ENCODE data around the gene GRIK3.

Gene GRIK3

DNA sequence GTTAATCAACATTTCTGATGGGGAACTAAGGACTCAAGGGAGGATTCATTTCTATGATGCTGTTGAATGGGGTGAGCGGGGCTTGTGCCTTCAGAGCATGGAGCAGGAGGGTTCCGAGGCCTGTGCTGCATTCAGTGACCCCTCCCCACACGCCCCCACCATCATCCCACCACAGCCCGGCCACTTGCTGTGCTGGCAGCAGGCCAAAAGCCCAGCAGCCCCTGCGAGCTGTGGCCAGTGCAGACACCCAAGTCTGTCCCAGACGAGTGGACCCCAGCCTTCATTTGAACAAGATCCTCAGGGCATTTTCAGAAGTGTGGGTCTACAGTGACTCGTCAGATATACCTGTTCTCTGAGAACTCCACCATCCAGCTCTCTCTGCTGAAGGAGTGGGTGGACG, 242.0 kb downstream of the GRIK3 start:
- H3K27me3 ChIP-seq (ENCODE audit: insufficient read depth, low read length): no peaks in the 10 kb centered on the region
- no peak overlapping the region for H4K12ac ChIP-seq (ENCODE audit: low read depth, low read length)
- no peak for DNase-seq
- H3K23ac ChIP-seq (ENCODE audit: low read length): no peak overlapping the region
- no peaks in the 10 kb centered on the region for H3K79me1 ChIP-seq (ENCODE audit: low read length)
- peaks cover 4% of the 10 kb centered on the region for H3K9me3 ChIP-seq (ENCODE audit: insufficient read depth, low read depth, low read length)
- no peak overlapping the region for H3K4ac ChIP-seq (ENCODE audit: low read depth, low read length)
- no peaks in the 10 kb centered on the region for H3K4me1 ChIP-seq (ENCODE audit: control insufficient read depth in 1 of 2, insufficient read depth in 2 of 2, low read length in 2 of 2)
- H3K4me2 ChIP-seq (ENCODE audit: low read length): no peak overlapping the region
- no peak overlapping the region for H3K14ac ChIP-seq (ENCODE audit: low read length)
- no peak overlapping the region for H3K27ac ChIP-seq (ENCODE audit: low read depth, low read length)
- H4K8ac ChIP-seq (ENCODE audit: low read depth, low read length): no peak overlapping the region
- no peaks in the 10 kb centered on the region for H3K36me3 ChIP-seq (ENCODE audit: control insufficient read depth in 1 of 2, insufficient read depth in 2 of 2, low read length in 2 of 2)
- no peak overlapping the region for H3K18ac ChIP-seq (ENCODE audit: low read length)
- no peaks in the 10 kb centered on the region for H3K79me2 ChIP-seq (ENCODE audit: control insufficient read depth, insufficient read depth, low read length, poor library complexity)
- H2BK120ac ChIP-seq (ENCODE audit: insufficient read depth, low read length, poor library complexity): no peak overlapping the region
- no peak overlapping the region for H4K91ac ChIP-seq (ENCODE audit: low read depth, low read length)
- H3K9ac ChIP-seq (ENCODE audit: low read length): no peak overlapping the region
- no peak overlapping the region for H3K4me3 ChIP-seq (ENCODE audit: low read depth, low read length)
- no peak overlapping the region for H2BK12ac ChIP-seq (ENCODE audit: low read length)
- H2AK5ac ChIP-seq (ENCODE audit: low read length): no peak overlapping the region
- WGBS (ENCODE audit: extremely low coverage, insufficient coverage, insufficient read length): no CpG with 5 or more reads among the region's 8 CpGs
- no peak overlapping the region for H2AFZ ChIP-seq (ENCODE audit: insufficient read depth, low read length, poor library complexity)
- no peak overlapping the region for H2BK5ac ChIP-seq (ENCODE audit: low read depth, low read length, poor library complexity)

DNA sequence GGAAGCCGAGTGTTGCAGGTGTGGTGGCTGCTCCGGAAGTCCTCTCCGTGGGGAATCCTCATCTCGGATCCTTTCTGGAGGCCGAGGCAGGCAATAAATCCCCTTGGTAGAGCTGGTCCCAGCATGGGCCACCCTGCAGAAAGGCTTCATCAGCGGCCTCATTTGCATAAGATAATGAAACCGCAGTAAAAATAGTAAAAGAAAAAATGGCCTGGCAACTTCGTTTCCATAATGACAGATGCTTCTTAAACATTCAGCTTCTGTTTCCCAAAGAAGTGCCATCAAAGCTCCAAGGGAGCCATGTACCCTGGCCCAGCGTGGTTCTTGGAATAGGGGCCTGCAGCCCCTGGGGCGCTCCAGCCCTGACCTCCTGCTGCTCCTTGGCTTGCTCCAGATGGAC, 244.1 kb downstream of the GRIK3 start:
- H2BK5ac ChIP-seq (ENCODE audit: low read depth, low read length, poor library complexity): no peak overlapping the region
- H4K12ac ChIP-seq (ENCODE audit: low read depth, low read length): no peak overlapping the region
- H2AFZ ChIP-seq (ENCODE audit: insufficient read depth, low read length, poor library complexity): no peak overlapping the region
- no peak overlapping the region for H3K23ac ChIP-seq (ENCODE audit: low read length)
- H3K14ac ChIP-seq (ENCODE audit: low read length): no peak overlapping the region
- H3K79me2 ChIP-seq (ENCODE audit: control insufficient read depth, insufficient read depth, low read length, poor library complexity): no peaks in the 10 kb centered on the region
- no peak overlapping the region for H2AK5ac ChIP-seq (ENCODE audit: low read length)
- H4K91ac ChIP-seq (ENCODE audit: low read depth, low read length): no peak overlapping the region
- H3K9me3 ChIP-seq (ENCODE audit: insufficient read depth, low read depth, low read length): peaks cover 4% of the 10 kb centered on the region
- no peaks in the 10 kb centered on the region for H3K79me1 ChIP-seq (ENCODE audit: low read length)
- H3K27ac ChIP-seq (ENCODE audit: low read depth, low read length): no peak overlapping the region
- H3K18ac ChIP-seq (ENCODE audit: low read length): no peak overlapping the region
- H3K4ac ChIP-seq (ENCODE audit: low read depth, low read length): no peak overlapping the region
- no peaks in the 10 kb centered on the region for H3K27me3 ChIP-seq (ENCODE audit: insufficient read depth, low read length)
- no peaks in the 10 kb centered on the region for H3K36me3 ChIP-seq (ENCODE audit: control insufficient read depth in 1 of 2, insufficient read depth in 2 of 2, low read length in 2 of 2)
- H2BK120ac ChIP-seq (ENCODE audit: insufficient read depth, low read length, poor library complexity): no peak overlapping the region
- H3K4me2 ChIP-seq (ENCODE audit: low read length): no peak overlapping the region
- WGBS (ENCODE audit: extremely low coverage, insufficient coverage, insufficient read length): no CpG with 5 or more reads among the region's 10 CpGs
- DNase-seq: no peak
- H3K4me3 ChIP-seq (ENCODE audit: low read depth, low read length): no peak overlapping the region
- H3K9ac ChIP-seq (ENCODE audit: low read length): no peak overlapping the region
- no peaks in the 10 kb centered on the region for H3K4me1 ChIP-seq (ENCODE audit: control insufficient read depth in 1 of 2, insufficient read depth in 2 of 2, low read length in 2 of 2)
- H2BK12ac ChIP-seq (ENCODE audit: low read length): no peak overlapping the region
- no peak overlapping the region for H4K8ac ChIP-seq (ENCODE audit: low read depth, low read length)

DNA sequence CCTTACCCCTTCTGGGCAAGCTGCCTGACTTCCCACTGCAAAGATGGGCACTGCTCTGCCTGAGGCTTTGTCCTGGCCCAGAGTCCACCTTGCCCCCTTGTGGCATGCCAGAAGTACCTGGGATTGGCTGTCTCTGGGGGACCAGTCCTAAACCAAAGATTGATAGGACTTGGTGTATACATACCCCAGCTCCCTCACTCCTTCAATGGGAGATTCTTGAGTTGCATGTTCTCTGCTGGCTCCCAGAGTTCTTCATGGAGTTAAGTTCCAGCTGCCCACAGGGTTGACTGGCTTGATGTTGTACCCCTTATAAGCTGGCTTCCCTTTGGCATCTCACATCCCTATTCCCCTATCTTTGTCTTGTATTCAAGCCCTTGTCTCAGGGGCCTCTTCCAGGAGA, 244.8 kb downstream of the GRIK3 start:
- H2AK5ac ChIP-seq (ENCODE audit: low read length): no peak overlapping the region
- no peaks in the 10 kb centered on the region for H3K36me3 ChIP-seq (ENCODE audit: control insufficient read depth in 1 of 2, insufficient read depth in 2 of 2, low read length in 2 of 2)
- no peak overlapping the region for H2BK120ac ChIP-seq (ENCODE audit: insufficient read depth, low read length, poor library complexity)
- H3K4me1 ChIP-seq (ENCODE audit: control insufficient read depth in 1 of 2, insufficient read depth in 2 of 2, low read length in 2 of 2): no peaks in the 10 kb centered on the region
- no peak overlapping the region for H2BK5ac ChIP-seq (ENCODE audit: low read depth, low read length, poor library complexity)
- no peak overlapping the region for H3K18ac ChIP-seq (ENCODE audit: low read length)
- no peak overlapping the region for H3K23ac ChIP-seq (ENCODE audit: low read length)
- no peak overlapping the region for H4K12ac ChIP-seq (ENCODE audit: low read depth, low read length)
- H3K79me2 ChIP-seq (ENCODE audit: control insufficient read depth, insufficient read depth, low read length, poor library complexity): no peaks in the 10 kb centered on the region
- H3K4ac ChIP-seq (ENCODE audit: low read depth, low read length): no peak overlapping the region
- no peak overlapping the region for H3K9ac ChIP-seq (ENCODE audit: low read length)
- H3K4me2 ChIP-seq (ENCODE audit: low read length): no peak overlapping the region
- DNase-seq: no peak
- H4K91ac ChIP-seq (ENCODE audit: low read depth, low read length): no peak overlapping the region
- H3K14ac ChIP-seq (ENCODE audit: low read length): no peak overlapping the region
- no peak overlapping the region for H2AFZ ChIP-seq (ENCODE audit: insufficient read depth, low read length, poor library complexity)
- H4K8ac ChIP-seq (ENCODE audit: low read depth, low read length): no peak overlapping the region
- H3K27ac ChIP-seq (ENCODE audit: low read depth, low read length): no peak overlapping the region
- H2BK12ac ChIP-seq (ENCODE audit: low read length): no peak overlapping the region
- no peaks in the 10 kb centered on the region for H3K79me1 ChIP-seq (ENCODE audit: low read length)
- H3K9me3 ChIP-seq (ENCODE audit: insufficient read depth, low read depth, low read length): peaks cover 4% of the 10 kb centered on the region
- H3K27me3 ChIP-seq (ENCODE audit: insufficient read depth, low read length): no peaks in the 10 kb centered on the region
- H3K4me3 ChIP-seq (ENCODE audit: low read depth, low read length): no peak overlapping the region

- no peaks in the 10 kb centered on the region for H3K27me3 ChIP-seq (ENCODE audit: insufficient read depth, low read length)
- WGBS (ENCODE audit: extremely low coverage, insufficient coverage, insufficient read length): no CpG with 5 or more reads among the region's 12 CpGs
- no peak overlapping the region for H3K27ac ChIP-seq (ENCODE audit: low read depth, low read length)
- H3K18ac ChIP-seq (ENCODE audit: low read length): no peak overlapping the region
- H2AFZ ChIP-seq (ENCODE audit: insufficient read depth, low read length, poor library complexity): no peak overlapping the region
- H2AK5ac ChIP-seq (ENCODE audit: low read length): no peak overlapping the region
- H3K9me3 ChIP-seq (ENCODE audit: insufficient read depth, low read depth, low read length): no peaks in the 10 kb centered on the region
- H3K79me2 ChIP-seq (ENCODE audit: control insufficient read depth, insufficient read depth, low read length, poor library complexity): no peaks in the 10 kb centered on the region
- no peak overlapping the region for H2BK120ac ChIP-seq (ENCODE audit: insufficient read depth, low read length, poor library complexity)
- H4K8ac ChIP-seq (ENCODE audit: low read depth, low read length): no peak overlapping the region
- H2BK5ac ChIP-seq (ENCODE audit: low read depth, low read length, poor library complexity): no peak overlapping the region
- H3K79me1 ChIP-seq (ENCODE audit: low read length): no peaks in the 10 kb centered on the region
- no peak overlapping the region for H4K12ac ChIP-seq (ENCODE audit: low read depth, low read length)
- no peak overlapping the region for H3K4ac ChIP-seq (ENCODE audit: low read depth, low read length)
- no peak overlapping the region for H2BK12ac ChIP-seq (ENCODE audit: low read length)
- H3K4me2 ChIP-seq (ENCODE audit: low read length): no peak overlapping the region
- H3K4me1 ChIP-seq (ENCODE audit: control insufficient read depth in 1 of 2, insufficient read depth in 2 of 2, low read length in 2 of 2): no peaks in the 10 kb centered on the region
- no peak overlapping the region for H3K23ac ChIP-seq (ENCODE audit: low read length)
- H3K36me3 ChIP-seq (ENCODE audit: control insufficient read depth in 1 of 2, insufficient read depth in 2 of 2, low read length in 2 of 2): no peaks in the 10 kb centered on the region
- no peak overlapping the region for H3K4me3 ChIP-seq (ENCODE audit: low read depth, low read length)
- H3K14ac ChIP-seq (ENCODE audit: low read length): no peak overlapping the region
- no peak for DNase-seq
- no peak overlapping the region for H3K9ac ChIP-seq (ENCODE audit: low read length)
- H4K91ac ChIP-seq (ENCODE audit: low read depth, low read length): no peak overlapping the region
Measured at GRCh38 chr1:36787312-36787913, 246.9 kb downstream of the GRIK3 start.
